HepG2 (cell line): ENCODE data around the gene LYRM4. TPM values are rescaled to one million over a fixed set of nuclear protein-coding genes. Genes with fewer than 3 reads are reported as not detected.

Experiments
- ATAC-seq: fragments of 200-7000 bp; cut with Tn5 transposase; 3 replicates; pipeline ENCODE4 v1.9.1; 2020; ENCODE audit warnings: mild to moderate bottlenecking, moderate library complexity
- BruUV-seq: library from RNA; stranded (reverse); fragments of 400-500 nt; replicated peaks from 2 replicates; lab custom pipeline; 2021; lab: Mats Ljungman, UMichigan
- CTCF ChIA-PET: fragments of 300-600 bp; formaldehyde crosslinking; extraction: SDS; loops from one replicate; lab custom pipeline; 2021; ENCODE audit warnings: low total read pairs, inconsistent platforms, low intra/inter-chr PET ratio; lab: Yijun Ruan, JAX
- POLR2A ChIA-PET: fragments of 350-600 bp; sonication (Branson Sonifier 250); formaldehyde crosslinking; loops from one replicate; lab custom pipeline; 2020; ENCODE audit warnings: antibody characterized with exemption, inconsistent platforms; lab: Yijun Ruan, JAX
- DNase-seq: peaks from one replicate; pipeline ENCODE4 v3.0.0-alpha.2; 2015; ENCODE audit warnings: low spot score
- FAIRE-seq: peaks from 3 replicates; lab custom pipeline; 2011; peaks lifted over from hg19 to GRCh38; lab: Jason Lieb, UNC
- H2AFZ ChIP-seq: one replicate; pipeline ENCODE4 v1.6.1; 2011; ENCODE audit warnings: low read length, inconsistent platforms
- H3K27ac ChIP-seq: fragments of 300-600 bp; 3 replicates; pipeline ENCODE4 v1.8.0; 2011; ENCODE audit warnings: mixed run types, mild to moderate bottlenecking, mixed read lengths, low read length, inconsistent platforms; ENCODE audit not compliant: insufficient read depth; ENCODE audit errors: extremely low read length
- H3K27me3 ChIP-seq, 2 experiments: fragments of 200-600 bp in 1 of 2; 2 replicates in 1 of 2; 3 replicates in 1 of 2; pipeline versions ENCODE4 v1.6.0 to v1.8.0; 2011; ENCODE audit warnings: low read length in 2 of 2, mild to moderate bottlenecking in 2 of 2, moderate library complexity in 2 of 2, inconsistent platforms in 1 of 2; ENCODE audit not compliant: insufficient read depth in 2 of 2, control insufficient read depth in 1 of 2
- H3K36me3 ChIP-seq, 2 experiments: fragments of 200-600 bp in 1 of 2; replicated peaks in 1 of 2; 2 replicates in 1 of 2; 3 replicates in 1 of 2; pipeline versions ENCODE4 v1.5.1 to v1.8.0; 2011; ENCODE audit warnings: low read length in 2 of 2, inconsistent platforms in 1 of 2; ENCODE audit not compliant: insufficient read depth in 2 of 2, control insufficient read depth in 1 of 2
- H3K4me1 ChIP-seq: 2 replicates; pipeline ENCODE4 v1.5.1; 2012; ENCODE audit warnings: low read length, inconsistent platforms; ENCODE audit not compliant: insufficient read depth
- H3K4me2 ChIP-seq: 2 replicates; pipeline ENCODE4 v1.6.0; 2011; ENCODE audit warnings: low read depth, low read length, inconsistent platforms
- H3K4me3 ChIP-seq, 3 experiments: fragments of 200-600 bp in 1 of 3; sonication (generic), shearing (Covaris generic) in 1 of 3; replicated peaks in 1 of 3; 2 replicates each; pipeline ENCODE4 v1.5.1; 2011 to 2016; ENCODE audit warnings: low read length in 3 of 3, inconsistent platforms in 2 of 3, low read depth in 2 of 3, mild to moderate bottlenecking in 2 of 3, control low read depth in 1 of 3, mixed read lengths in 1 of 3; ENCODE audit not compliant: insufficient read depth in 1 of 3
- H3K79me2 ChIP-seq: one replicate; pipeline ENCODE4 v1.6.1; 2011; ENCODE audit warnings: low read length, inconsistent platforms; ENCODE audit not compliant: insufficient read depth
- H3K9ac ChIP-seq: 2 replicates; pipeline ENCODE4 v1.6.0; 2011; ENCODE audit warnings: mild to moderate bottlenecking, low read depth, low read length, inconsistent platforms; ENCODE audit not compliant: insufficient read depth
- H3K9me3 ChIP-seq: 2 replicates; pipeline ENCODE4 v1.5.1; 2012; ENCODE audit warnings: mild to moderate bottlenecking, low read length
- H4K20me1 ChIP-seq: 2 replicates; pipeline ENCODE4 v1.6.0; 2011; ENCODE audit warnings: inconsistent platforms, mild to moderate bottlenecking, low read length, moderate library complexity; ENCODE audit not compliant: insufficient read depth
- HOXA3 ChIP-seq: sonication (generic); formaldehyde crosslinking; IDR thresholded peaks from 2 replicates; pipeline ENCODE4 v1.5.0; 2020; ENCODE audit warnings: missing genetic modification reagents
- ZNF205 ChIP-seq: IDR thresholded peaks from 2 replicates; pipeline ENCODE4 v1.6.1; 2018; ENCODE audit warnings: missing biosample characterization, missing genetic modification reagents
- ZNF451 ChIP-seq: sonication (generic); formaldehyde crosslinking; IDR thresholded peaks from 2 replicates; pipeline ENCODE4 v1.5.0; 2020; ENCODE audit warnings: mild to moderate bottlenecking, missing genetic modification reagents
- WGBS: methylation state at CpG from one replicate; pipeline ENCODE4 v1.1.6; 2017; ENCODE audit warnings: low lambda C conversion rate; 5-methylcytosine and 5-hydroxymethylcytosine counted together
- in situ Hi-C: cut with HindIII; loops from 2 replicates; pipeline ENCODE4 v1.10.0; 2017; ENCODE audit warnings: low pct_unique_long_range_greater_than_20kb; ENCODE audit not compliant: extremely low pct_ligation_motif_present
- intact Hi-C: fragments of 100-400 bp; cut with micrococcal nuclease; formaldehyde crosslinking; loops from one replicate; pipeline ENCODE4 v1.10.0; 2022; ENCODE audit not compliant: unreplicated experiment
- polyA plus RNA-seq, 8 experiments: library from polyadenylated mRNA; depleted of rRNA in 3 of 8; stranded (reverse) in 7 of 8; unstranded in 1 of 8; fragments of >200 nt; fragmentation: Illumina TruSeq in 4 of 8; extraction: Trizol in 4 of 8; gene quantifications; 2 replicates each; pipeline versions ENCODE4 v1.2.1 to v1.2.3, GENCODE V29; 2011 to 2016; ENCODE audit warnings: low read depth in 4 of 8, missing spikeins in 1 of 8, mixed read lengths in 1 of 8; ENCODE audit not compliant: insufficient read depth in 1 of 8
- total RNA-seq, 5 experiments: library from RNA; depleted of rRNA; stranded (reverse); fragments of >200 nt; fragmentation: Illumina TruSeq; extraction: Trizol; gene quantifications; 2 replicates each; pipeline ENCODE4 v1.2.3, GENCODE V29; 2016; ENCODE audit warnings: low read depth in 1 of 5
- TF ChIP-seq, protein P1 (sequence below): sonication (generic); formaldehyde crosslinking; IDR thresholded peaks from 2 replicates; pipeline ENCODE4 v1.8.1; 2022; ENCODE audit warnings: low read depth, mild to moderate bottlenecking, missing genetic modification reagents
- TF ChIP-seq, protein P2 (sequence below): sonication (generic); formaldehyde crosslinking; IDR thresholded peaks from 2 replicates; pipeline ENCODE4 v1.4.0; 2020; ENCODE audit warnings: missing genetic modification reagents

The LYRM4 gene
- total and polyA plus RNA-seq, 2 of the 13 experiments (the other 11 are each of a cell fraction or from before 2014, with no cell fraction given), result 64.6 to 67.5 TPM

DNA sequence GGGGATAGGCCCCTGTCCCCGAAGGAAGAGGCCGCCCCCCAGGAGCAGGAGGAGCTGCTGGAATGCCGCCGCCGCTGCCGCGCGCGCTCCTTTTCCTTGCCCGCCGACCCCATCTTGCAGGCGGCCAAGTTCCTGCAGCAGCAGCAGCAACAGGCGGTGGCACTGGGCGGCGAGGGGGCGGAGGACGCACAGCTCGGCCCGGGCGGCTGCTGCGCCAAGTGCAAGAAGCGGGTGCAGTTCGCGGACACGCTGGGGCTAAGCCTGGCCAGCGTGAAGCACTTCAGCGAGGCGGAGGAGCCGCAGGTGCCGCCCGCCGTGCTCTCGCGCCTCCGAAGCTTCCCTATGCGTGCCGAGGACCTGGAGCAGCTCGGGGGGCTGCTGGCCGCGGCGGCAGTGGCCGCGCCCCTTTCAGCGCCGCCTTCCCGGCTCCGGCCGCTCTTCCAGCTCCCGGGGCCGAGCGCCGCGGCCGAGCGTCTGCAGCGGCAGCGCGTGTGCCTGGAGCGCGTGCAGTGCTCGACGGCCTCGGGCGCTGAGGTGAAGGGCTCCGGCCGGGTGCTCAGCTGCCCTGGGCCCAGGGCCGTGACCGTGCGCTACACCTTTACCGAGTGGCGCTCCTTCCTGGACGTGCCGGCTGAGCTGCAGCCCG is 175.0 kb downstream of the LYRM4 start:
- WGBS, result 98% methylated on average over 66 of the region's 74 CpGs
- Histone ChIP-seq H3K4me2 (no peak overlapping the region), H3K4me1 (peaks cover 72% of the 10 kb centered on the region), H3K9ac (no peak overlapping the region), H3K27me3 (no peaks in the 10 kb centered on the region), H4K20me1 (no peaks in the 10 kb centered on the region), H2AFZ (no peak overlapping the region), H3K9me3 (no peaks in the 10 kb centered on the region), H3K36me3 (no peaks in the 10 kb centered on the region; a peak in 1 of 5 replicates), H3K79me2 (peaks cover 5% of the 10 kb centered on the region), H3K27ac (no peak overlapping the region), H3K4me3 (no peak overlapping the region)
- TF ChIP-seq HOXA3 (peak; percentile 57), ZNF451 (CRISPR knock-in tag) (peak; percentile 37; the same call in 1 of the 2 replicates), ZNF205 (no peak)
- TF ChIP-seq, protein P1, sequence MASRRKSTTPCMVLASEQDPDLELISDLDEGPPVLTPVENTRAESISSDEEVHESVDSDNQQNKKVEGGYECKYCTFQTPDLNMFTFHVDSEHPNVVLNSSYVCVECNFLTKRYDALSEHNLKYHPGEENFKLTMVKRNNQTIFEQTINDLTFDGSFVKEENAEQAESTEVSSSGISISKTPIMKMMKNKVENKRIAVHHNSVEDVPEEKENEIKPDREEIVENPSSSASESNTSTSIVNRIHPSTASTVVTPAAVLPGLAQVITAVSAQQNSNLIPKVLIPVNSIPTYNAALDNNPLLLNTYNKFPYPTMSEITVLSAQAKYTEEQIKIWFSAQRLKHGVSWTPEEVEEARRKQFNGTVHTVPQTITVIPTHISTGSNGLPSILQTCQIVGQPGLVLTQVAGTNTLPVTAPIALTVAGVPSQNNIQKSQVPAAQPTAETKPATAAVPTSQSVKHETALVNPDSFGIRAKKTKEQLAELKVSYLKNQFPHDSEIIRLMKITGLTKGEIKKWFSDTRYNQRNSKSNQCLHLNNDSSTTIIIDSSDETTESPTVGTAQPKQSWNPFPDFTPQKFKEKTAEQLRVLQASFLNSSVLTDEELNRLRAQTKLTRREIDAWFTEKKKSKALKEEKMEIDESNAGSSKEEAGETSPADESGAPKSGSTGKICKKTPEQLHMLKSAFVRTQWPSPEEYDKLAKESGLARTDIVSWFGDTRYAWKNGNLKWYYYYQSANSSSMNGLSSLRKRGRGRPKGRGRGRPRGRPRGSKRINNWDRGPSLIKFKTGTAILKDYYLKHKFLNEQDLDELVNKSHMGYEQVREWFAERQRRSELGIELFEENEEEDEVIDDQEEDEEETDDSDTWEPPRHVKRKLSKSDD (CRISPR knock-in tag), result 0 out of 2 replicates have a peak, but pooled peaks have one; percentile 26
- TF ChIP-seq, protein P2, sequence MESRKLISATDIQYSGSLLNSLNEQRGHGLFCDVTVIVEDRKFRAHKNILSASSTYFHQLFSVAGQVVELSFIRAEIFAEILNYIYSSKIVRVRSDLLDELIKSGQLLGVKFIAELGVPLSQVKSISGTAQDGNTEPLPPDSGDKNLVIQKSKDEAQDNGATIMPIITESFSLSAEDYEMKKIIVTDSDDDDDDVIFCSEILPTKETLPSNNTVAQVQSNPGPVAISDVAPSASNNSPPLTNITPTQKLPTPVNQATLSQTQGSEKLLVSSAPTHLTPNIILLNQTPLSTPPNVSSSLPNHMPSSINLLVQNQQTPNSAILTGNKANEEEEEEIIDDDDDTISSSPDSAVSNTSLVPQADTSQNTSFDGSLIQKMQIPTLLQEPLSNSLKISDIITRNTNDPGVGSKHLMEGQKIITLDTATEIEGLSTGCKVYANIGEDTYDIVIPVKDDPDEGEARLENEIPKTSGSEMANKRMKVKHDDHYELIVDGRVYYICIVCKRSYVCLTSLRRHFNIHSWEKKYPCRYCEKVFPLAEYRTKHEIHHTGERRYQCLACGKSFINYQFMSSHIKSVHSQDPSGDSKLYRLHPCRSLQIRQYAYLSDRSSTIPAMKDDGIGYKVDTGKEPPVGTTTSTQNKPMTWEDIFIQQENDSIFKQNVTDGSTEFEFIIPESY (CRISPR knock-in tag), result peak; percentile 26; the same call in 1 of the 2 replicates
- in situ Hi-C loops (no loop called here), intact Hi-C loops (no loop called here)
- FAIRE-seq, result no peak
- no peak for DNase-seq
- BruUV-seq, result no TSS peak
- ChIA-PET POLR2A (no interaction called here), CTCF (no interaction called here)
- ATAC-seq, result no peak
